Stimulated activated naive CD4-positive, alpha-beta T cell treated with Interleukin-2 at 50 U/mL for 16 hours (primary cell): Measurements from ENCODE around the gene TCF4.

Experiments used
- DNase-seq: peaks from one replicate; lab custom pipeline; 2025; lab: John Stamatoyannopoulos, UW

TCF4 gene

GRCh38 chr18:55296115-55296514 lies 291.9 kb downstream of the TCF4 start:
- no peak for DNase-seq

DNA sequence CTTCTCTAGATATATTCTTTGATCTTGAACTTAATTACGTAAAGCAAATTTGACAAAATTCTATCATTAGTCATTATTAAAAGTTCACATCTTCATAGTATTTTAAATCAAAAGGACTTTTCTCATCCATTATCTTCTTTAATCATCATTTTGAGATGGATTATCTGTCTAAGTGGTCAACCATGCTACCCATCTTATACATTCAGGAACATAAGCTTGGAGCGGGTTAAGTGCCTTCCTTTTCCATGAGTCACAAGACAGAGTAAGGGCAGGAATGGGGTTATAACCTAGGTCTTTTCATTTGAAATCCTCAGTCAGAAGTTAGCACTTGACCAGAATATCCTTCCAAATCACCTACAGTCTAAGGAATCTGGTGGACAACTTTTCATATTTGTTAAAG lies 297.1 kb downstream of the TCF4 start:
- no peak for DNase-seq

- no peak for DNase-seq
Observed at GRCh38 chr18:55289775-55290174, 298.2 kb downstream of the TCF4 start.

GRCh38 chr18:55289048-55289447 lies 298.9 kb downstream of the TCF4 start:
- DNase-seq = no peak

- no peak for DNase-seq
Observed at GRCh38 chr18:55287935-55288868, 299.8 kb downstream of the TCF4 start.

GRCh38 chr18:55287149-55287806 lies 300.7 kb downstream of the TCF4 start:
- DNase-seq = no peak

DNA sequence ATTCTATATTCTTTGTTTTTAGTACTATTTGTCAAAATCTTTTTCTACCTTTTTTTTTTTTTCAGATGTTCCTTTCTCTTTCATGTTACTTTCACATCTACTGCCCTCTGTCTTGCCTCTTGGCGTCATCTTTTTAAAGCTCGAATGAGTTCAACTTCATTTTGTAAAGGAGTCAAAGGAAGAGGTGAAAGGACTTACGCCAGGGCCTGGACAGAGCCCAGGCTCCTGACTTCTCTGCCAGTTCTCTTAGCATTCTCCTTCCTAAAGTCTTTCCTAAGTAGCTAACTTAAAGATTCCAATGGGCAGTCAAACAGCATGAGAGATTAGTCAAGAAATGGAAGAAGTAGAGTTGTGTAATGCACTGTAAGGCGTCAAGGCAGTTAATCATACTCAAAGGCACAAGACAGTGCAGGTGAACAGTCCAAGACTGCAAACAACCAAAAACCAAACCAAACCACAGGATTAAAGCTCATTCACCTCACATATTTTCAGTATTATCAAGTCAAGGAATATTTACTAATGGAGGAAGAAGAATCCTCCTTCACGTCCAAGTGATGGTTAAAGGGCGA lies 301.7 kb downstream of the TCF4 start:
- no peak for DNase-seq

- no peak for DNase-seq
Observed at GRCh38 chr18:55284614-55285013, 303.4 kb downstream of the TCF4 start.

DNA sequence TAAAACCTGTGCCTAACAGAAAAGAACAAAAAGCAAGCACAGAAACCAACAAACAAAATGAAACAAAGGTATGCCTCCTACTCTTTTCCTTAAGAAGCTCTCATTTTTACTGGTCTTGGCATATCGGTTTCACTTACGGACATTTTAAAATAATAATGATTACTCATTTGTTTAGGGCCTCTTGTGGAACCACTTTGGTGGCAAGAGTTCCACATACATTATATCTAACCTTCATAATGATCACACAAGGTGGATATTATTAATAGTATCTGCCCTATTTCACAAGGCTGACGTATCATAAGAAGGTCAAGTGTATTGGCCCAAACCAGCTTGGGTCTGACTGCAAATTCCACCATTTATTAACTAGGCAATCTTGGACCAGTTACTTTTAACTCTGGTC lies 304.7 kb downstream of the TCF4 start:
- DNase-seq = no peak

DNA sequence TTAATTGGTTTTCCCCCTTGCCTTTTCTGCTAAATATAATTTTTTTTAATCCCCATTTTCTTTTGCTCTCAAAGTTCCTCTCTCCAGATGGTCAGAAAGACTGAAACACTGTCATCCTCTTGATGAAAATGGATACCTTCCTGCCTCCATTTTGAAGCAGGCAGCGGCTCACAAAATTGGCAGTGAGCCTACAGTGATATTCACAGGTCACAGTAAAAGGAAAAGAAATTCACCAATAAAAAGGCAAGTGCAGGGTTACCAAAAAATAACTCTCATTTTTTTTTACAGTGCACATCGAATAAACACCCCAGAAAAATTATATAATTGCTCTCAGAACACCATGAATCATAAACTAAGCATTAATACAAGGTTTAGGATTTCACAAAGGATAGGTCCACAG lies 307.5 kb downstream of the TCF4 start:
- no peak for DNase-seq

- DNase-seq = no peak
Observed at GRCh38 chr18:55275039-55275901, 312.7 kb downstream of the TCF4 start.

DNA sequence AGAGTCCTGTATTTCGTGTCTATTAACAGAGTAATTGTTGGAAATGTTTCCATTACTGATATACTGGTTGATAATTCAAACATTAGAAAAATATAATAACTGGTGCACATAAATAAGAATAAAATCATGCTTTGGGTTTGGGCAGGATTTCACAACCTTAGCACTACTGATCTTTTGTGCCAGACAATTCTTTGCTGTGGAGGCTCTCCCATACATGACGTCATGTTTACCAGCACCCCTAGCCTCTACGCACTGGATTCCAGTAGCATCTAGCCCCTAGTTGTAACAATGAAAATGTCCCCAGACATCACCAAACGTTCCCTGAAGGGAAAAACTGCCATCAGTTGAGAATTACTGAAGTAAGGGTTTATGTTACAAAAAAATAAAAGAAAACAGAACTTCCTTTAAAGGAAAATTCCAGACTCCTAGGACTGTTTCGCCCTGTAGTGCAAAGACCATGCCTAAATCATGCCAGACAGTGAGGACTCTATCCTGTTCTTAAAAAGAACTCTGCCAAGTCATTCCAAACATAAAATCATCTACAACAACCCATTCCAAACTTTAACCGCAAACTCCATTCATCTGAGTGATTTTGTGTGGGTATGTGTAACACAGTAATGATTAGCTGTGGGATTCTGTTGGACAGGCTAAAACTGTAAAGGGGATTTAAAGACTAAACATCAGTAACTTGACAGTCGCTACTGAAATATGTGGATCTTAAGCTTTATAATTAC lies 315.3 kb downstream of the TCF4 start:
- no peak for DNase-seq

DNA sequence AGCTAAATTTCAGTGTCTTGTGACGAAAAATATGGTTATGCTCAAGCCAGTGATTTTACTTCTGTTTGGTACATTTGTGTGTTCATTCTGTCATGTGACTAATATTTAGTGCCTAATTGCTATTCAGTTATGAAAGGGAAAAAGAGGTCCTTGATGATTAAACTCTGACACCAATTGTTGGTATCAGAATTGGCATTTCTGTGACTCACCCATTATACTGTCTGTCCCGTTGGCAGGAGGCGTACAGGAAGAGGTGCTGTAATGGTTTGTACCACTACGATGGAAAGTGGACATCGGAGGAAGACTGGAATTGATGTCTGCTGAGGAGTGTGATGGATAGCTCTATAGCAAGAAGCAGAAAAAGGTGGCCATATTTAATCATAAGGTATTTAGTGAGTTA lies 318.4 kb downstream of the TCF4 start:
- no peak for DNase-seq

DNA sequence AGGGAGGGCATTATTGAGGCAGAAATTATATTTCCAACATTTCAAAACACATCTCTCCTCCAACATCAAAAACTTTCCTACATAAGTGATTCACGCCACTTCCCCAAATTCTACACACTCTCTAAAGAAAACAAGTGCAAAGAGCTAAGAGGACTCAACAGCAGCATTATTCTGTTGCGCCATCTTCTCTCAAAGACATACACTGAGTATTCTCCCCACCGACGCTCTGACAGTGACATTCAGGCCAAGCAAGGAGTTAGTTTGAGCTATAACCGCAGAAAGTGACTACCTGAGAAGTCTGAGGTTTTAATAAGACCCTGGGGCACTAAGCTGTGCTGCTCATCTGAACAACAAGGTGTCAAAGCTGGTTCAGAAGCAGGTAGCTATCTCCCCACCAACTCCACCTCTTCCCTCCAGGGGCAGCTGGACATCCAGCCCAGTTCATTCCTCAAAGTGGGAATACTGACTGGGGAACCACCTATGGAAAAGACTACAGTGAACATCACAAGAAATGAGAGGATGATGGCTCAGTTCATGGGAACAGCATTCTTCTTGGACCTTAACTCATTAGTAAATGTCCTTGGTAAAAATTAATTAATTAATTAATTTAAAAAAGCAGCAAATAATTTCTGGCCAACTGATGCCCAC lies 319.2 kb downstream of the TCF4 start:
- DNase-seq = no peak

- no peak for DNase-seq
Observed at GRCh38 chr18:55268151-55268601, 319.8 kb downstream of the TCF4 start.

- no peak for DNase-seq
Observed at GRCh38 chr18:55266981-55267380, 321.0 kb downstream of the TCF4 start.

DNA sequence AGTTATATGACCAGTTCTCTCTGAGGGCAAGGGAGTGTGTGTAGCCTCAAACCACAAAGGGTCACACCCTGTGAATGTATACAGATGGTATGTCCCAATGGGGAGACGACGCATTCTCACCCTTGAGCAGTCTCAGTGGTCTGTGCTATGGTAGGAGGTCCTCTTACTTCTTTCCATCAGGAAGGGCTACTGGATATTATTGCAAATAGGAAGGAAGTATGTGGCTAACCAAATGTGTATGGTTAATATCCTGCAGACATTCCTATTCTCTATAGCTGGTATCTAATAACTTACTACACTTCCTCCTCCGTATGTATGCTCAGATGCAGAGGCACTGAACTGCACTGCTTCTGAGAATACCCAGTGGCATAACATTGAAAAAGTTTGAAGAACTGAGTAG lies 322.0 kb downstream of the TCF4 start:
- no peak for DNase-seq

- no peak for DNase-seq
Observed at GRCh38 chr18:55265130-55265675, 322.8 kb downstream of the TCF4 start.

GRCh38 chr18:55264108-55264507 lies 323.9 kb downstream of the TCF4 start:
- no peak for DNase-seq

DNA sequence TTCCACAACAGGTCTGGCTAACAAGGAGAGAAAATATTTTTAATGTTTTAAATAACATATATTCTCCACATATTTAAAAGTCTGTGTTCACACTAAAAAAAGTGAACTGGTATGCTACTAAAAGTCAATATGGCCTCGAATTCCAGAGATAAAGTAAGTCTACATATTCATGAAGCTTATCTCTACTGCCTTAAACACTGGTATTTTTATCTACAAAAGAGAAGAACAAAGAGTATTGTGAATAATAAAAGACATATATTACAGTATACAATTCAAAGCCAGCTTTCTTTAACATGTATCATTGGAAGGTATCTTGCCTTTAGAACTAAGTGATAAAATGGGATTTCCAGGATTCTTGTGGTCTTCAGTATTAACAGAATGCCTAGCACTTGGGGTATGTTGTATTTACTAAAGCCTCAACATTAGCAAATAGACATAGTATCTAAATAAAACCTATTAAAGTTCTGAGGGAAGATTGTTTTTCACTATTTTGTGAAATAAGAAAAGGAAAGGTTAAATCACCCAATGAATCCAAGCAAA lies 325.9 kb downstream of the TCF4 start:
- no peak for DNase-seq
